ENCODE measurements around the gene MINAR2.

Gene MINAR2

DNA sequence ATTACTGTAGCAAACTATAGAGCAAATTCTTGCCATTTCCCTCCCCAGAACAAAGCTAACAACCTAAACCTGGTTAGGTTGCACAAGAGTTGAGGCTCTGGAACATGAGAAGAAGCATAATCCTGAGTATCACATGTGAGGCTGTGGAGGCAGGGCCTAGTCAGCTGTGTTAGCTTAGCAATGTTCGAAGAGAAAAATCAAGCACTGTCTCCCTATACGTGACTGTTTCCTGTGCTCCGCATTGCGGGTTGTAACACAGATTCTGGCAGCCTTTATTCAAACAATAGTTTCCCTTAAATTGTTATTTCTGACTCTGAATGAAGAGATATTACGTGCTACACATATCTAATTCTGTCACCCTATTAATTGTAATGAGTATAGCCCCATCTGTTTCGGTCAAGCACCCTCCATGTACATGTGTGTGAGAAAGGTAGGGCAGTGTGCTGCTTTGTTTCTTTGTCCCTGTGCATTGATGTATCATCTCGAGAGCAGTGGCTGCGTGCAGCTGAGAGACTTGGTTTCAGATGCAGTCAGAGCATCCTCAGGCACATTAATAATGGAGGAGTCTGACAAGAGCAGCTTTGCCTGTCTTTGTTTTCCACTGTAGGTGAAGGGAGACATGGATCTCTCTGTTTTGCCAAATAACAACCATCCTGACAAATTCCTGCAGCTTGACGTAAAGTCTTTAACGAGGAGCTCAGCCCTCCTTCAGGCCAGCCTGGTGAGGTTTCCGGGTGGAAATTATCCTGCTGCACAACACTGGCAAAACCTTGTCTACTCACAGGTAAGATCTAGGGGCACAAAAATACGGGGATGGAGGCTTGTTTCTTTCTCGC, at the start of gene MINAR2:
MINAR2 (plus strand) TSS at position 523 of the 836 bp plus-strand sequence; CDS start at position 620, 97 bp downstream.
- no peak for DNase-seq (ENCODE audit: low spot score)

- DNase-seq (ENCODE audit: low spot score): no peak
These were observed 49.2 kb upstream of the MINAR2 start for GRCh38 chr5:129698661-129699060.

GRCh38 chr5:129716235-129716634, 31.7 kb upstream of the MINAR2 start:
- no peak for DNase-seq (ENCODE audit: low spot score)

- no peak for DNase-seq (ENCODE audit: low spot score)
These were observed 31.2 kb upstream of the MINAR2 start for GRCh38 chr5:129716651-129717050.

- DNase-seq (ENCODE audit: low spot score): no peak
These were observed 30.1 kb upstream of the MINAR2 start for GRCh38 chr5:129717751-129718310.

DNA sequence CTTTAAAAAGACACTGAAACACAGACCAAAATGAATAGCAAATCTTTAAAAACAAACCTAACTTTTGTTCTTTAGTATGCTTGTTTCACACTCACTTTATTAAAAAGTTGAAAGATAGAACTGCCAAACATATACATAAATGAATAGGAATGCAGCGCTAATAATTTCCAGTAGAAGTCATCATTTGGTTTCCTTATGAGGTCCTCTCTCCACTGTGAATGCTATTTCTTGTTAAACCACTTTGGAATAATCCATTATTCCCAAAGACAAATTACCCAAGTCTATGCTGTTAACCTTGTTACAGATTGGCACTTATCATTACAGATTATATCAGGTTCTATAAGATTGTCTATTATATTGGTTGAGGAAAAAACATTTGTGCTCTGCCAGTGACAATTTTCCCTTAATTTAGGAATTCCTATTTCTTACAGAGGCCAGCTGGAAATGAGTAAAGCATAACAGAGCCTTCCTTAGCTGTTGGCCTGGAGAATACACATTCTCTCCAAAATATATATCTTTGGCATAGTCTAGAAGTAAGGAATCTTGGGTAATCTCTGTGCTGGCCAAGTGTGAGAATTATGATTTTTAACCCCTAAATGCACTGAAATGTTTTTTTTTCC, 29.3 kb upstream of the MINAR2 start:
- DNase-seq (ENCODE audit: low spot score): no peak

DNA sequence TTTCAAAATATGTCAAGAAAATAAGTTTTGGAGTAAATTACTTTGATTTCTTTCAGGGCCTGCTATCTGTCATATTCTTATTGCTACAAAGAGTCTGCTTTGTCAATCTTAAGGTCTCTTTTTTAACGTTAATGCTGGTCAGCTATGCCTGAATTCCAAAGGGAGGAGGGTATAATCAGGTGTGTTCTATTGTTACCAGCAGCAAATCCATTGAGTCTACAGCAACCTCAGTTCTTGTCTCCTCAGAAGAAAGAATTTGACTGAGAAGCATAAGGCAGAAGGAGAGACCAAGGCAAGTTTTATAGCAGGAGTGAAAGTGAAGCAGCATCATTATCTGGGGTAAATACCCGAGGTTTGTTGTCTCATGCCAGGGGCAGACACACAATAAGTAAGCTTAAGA, 23.7 kb upstream of the MINAR2 start:
- DNase-seq (ENCODE audit: low spot score): no peak

DNA sequence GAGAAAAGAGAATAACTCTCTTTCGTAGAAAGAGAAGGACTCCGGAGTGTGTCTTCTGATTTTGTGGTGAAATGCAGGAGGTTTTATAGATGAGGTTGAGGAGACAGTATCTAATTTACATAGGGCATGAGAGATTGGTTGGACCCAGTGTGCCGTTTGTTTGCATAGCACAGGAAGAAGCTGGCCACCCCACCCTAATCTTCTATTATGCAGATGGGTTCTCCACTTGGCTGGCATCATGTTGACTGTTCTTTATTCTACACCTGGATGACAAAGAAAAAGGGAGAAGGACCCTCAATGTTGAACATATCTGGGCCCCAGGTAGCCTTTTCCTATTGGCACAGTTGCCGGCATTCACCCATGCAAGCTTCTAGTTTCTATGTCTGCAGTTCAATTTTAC, 23.2 kb upstream of the MINAR2 start:
- DNase-seq (ENCODE audit: low spot score): no peak

GRCh38 chr5:129739773-129740172, 8.1 kb upstream of the MINAR2 start:
- DNase-seq (ENCODE audit: low spot score): no peak

DNA sequence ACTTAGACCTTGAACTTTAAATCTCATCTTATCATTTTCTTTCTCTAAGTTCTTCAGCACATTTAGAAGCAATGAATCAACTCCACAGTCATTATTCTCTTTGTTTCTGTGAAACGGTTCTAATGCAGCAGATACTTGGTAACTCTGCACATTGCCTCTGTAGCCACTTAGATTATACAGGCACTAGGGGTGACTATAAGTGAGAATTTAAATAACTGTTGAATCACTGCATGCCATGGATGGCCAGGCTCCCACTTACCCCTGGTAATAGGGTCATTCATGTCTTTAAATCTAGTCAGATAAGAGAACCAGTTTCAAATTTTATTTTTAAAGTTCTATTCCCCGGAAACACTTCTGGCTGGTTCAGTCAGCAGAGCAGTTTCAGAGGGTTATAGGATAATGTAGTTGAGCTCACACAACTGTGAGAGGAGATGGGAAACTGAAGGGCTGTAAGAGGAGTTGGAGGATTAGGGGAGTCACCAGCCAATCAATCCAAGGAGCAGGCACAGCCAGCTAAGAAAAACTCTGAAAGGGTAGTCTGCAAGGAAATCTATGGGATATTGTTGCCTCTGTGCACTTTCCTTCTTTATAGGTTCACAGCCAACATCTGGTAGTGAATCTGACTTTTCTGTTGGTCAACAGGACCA, 4.2 kb upstream of the MINAR2 start:
- DNase-seq (ENCODE audit: low spot score): no peak

- DNase-seq (ENCODE audit: low spot score): no peak
These were observed 1.9 kb upstream of the MINAR2 start for GRCh38 chr5:129745997-129746396.

- no peak for DNase-seq (ENCODE audit: low spot score)
These were observed 1.0 kb upstream of the MINAR2 start for GRCh38 chr5:129746876-129747275.

DNA sequence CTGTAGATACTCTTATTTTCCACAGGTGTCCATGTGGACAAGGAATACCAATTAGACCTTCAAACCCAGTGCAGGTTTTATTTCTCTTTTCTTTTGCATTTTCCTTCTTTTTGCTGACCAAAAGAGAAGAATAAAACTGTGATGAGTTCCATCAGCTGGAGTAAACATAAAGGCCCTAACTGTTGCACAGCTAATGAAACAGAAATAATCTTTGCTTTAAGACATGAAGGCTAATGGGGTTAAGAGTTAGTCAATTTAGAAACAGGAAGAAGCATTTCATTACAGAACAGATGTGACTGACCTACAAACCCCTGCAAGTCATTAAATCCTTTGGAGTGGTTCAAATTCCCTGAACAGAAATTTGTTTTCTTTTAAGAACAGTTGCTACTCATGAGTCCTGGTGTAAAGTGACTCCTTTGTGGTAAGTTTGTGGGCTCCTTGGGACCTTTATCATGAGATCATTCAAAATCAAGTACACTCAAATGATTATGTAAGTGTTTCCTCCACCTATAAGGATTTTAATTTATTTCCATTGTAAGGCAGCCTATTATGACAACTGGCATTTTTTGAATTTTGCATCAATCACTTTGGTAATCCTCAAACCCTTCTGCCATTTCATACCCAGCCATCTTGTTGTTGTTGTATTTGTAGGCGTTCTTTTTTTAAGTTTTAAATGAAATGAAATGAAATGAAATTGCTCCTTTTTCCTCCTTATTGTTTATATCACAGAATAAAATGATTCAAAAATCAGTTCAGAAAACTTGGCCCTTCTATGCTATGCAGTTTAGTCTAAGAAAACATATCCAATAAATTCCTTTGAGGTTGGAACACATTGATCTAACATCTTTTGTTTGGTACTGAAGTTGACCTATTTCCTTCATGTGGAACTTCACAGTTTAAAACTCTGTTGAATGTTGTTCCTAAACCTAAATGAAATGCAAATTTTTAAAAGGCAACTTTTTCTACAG, 1.3 kb downstream of the MINAR2 start:
- DNase-seq (ENCODE audit: low spot score): no peak

- no peak for DNase-seq (ENCODE audit: low spot score)
These were observed 12.9 kb downstream of the MINAR2 start for GRCh38 chr5:129760636-129761325.

GRCh38 chr5:129763651-129764050, 15.8 kb downstream of the MINAR2 start:
- no peak for DNase-seq (ENCODE audit: low spot score)

GRCh38 chr5:129766798-129767197, 18.9 kb downstream of the MINAR2 start:
- DNase-seq (ENCODE audit: low spot score): no peak

- peak; percentile 94 for DNase-seq (ENCODE audit: low spot score)
These were observed 20.1 kb downstream of the MINAR2 start for GRCh38 chr5:129767927-129768380.

- DNase-seq (ENCODE audit: low spot score): no peak
These were observed 20.8 kb downstream of the MINAR2 start for GRCh38 chr5:129768735-129769134.

DNA sequence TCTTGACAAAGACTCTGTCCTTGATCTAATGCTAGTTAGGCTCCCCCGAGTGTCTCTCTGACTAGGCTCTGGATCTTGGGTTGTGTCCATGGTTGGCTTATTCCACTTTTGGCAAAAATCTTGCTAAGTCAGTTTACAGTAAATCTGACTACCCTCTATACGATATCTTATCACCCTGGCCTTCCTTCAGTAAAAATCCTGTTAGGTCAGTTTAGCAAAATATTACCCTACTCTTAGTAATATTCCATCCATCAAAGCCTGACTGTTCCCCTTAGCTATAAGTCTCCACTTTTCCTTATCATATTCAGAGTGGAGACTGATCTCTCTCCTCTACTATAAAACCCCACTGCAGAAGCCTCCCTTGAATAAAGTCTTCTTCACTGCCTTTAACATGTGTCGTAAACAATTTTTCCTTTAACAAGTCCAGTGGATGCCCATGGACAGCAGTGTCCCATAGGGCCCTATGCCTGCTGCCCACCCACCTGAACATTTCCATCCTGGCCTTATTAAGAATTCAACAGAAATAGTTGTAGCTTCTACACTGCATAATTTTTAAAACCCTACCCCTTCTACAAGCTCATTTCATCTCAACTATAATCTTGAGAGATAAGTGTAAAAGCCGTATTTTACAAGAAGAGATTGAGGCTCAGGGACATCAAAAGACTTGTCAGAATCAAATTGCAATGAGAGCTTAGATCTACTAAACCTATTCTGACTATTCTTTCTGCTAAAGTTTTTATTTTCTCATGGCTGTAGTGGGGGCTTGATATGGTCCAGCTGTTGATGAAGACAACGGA, 22.3 kb downstream of the MINAR2 start:
- no peak for DNase-seq (ENCODE audit: low spot score)
